Adrenal gland (tissue), 5 donors: Measurements from ENCODE around the gene CCDC170.

Source experiments
- POLR2A ChIP-seq, 2 donors: fragments of 450-650 bp; IDR thresholded peaks; one replicate each; pipeline ENCODE4 v1.6.1; 2017; ENCODE audit warnings: antibody characterized with exemption in 2 of 2, mild to moderate bottlenecking in 2 of 2, moderate library complexity in 1 of 2
- TF ChIP-seq, protein P1 (sequence below), 6 experiments: fragments of 450-650 bp in 4 of 6; fragments of 200-600 bp in 2 of 6; sonication (generic) in 1 of 6; IDR thresholded peaks; 1 replicate in 5 of 6; 2 replicates in 1 of 6; pipeline versions ENCODE4 v1.5.1 to v1.8.0; 2016 to 2021; ENCODE audit warnings: antibody characterized with exemption in 6 of 6, mild to moderate bottlenecking in 2 of 6, moderate library complexity in 1 of 6
- donor health status: DM: no; HTN: no; CAD: no.

DNA sequence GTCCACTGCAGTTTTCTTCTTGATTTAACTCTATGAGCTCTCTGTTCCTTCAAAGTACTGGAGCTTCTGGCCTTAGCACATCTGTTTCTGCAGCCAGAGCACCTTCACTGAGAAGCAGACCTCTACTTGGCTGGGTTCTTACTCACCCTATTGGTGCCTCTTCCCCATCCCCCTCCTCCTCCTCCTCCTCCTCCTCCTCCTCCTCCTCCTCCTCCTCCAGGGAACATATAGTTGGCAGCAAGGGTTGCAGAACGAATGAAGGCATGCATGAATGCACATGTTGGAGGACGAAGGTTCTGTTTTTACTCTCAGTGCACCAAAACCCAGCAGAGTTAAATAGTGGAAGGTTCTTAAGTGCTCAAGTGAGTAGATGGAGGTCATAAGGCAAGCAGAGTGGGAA is 172.7 kb downstream of the CCDC170 start:
- TF ChIP-seq, protein P1, sequence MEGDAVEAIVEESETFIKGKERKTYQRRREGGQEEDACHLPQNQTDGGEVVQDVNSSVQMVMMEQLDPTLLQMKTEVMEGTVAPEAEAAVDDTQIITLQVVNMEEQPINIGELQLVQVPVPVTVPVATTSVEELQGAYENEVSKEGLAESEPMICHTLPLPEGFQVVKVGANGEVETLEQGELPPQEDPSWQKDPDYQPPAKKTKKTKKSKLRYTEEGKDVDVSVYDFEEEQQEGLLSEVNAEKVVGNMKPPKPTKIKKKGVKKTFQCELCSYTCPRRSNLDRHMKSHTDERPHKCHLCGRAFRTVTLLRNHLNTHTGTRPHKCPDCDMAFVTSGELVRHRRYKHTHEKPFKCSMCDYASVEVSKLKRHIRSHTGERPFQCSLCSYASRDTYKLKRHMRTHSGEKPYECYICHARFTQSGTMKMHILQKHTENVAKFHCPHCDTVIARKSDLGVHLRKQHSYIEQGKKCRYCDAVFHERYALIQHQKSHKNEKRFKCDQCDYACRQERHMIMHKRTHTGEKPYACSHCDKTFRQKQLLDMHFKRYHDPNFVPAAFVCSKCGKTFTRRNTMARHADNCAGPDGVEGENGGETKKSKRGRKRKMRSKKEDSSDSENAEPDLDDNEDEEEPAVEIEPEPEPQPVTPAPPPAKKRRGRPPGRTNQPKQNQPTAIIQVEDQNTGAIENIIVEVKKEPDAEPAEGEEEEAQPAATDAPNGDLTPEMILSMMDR (IDR thresholded peaks at IDR 0.05) = no peak
- TF ChIP-seq POLR2A (IDR thresholded peaks at IDR 0.05) = no peak
